RWPE2 (cell line): Measurements from ENCODE around the gene MEF2A.

Source experiments
- ATAC-seq: fragments of 200-7000 bp; cut with Tn5 transposase; 3 replicates; pipeline ENCODE4 v1.9.1; 2021; ENCODE audit warnings: low read depth
- DNase-seq: peaks from one replicate; pipeline ENCODE4 v3.0.0-alpha.2; 2020; ENCODE audit warnings: low spot score
- H3K27ac ChIP-seq: fragments of 450-650 bp; 2 replicates; pipeline ENCODE4 v1.5.1; 2017; ENCODE audit warnings: mild to moderate bottlenecking; ENCODE audit not compliant: poor library complexity, severe bottlenecking
- H3K27me3 ChIP-seq: fragments of 250-450 bp; sonication (Bioruptor Pico); 2 replicates; pipeline ENCODE4 v1.5.1; 2021; ENCODE audit warnings: mild to moderate bottlenecking, moderate library complexity; ENCODE audit not compliant: insufficient read depth, poor library complexity, severe bottlenecking
- H3K36me3 ChIP-seq: fragments of 250-450 bp; sonication (Bioruptor Pico); 2 replicates; pipeline ENCODE4 v1.5.1; 2020; ENCODE audit warnings: low read depth, mild to moderate bottlenecking, moderate library complexity
- H3K4me1 ChIP-seq: fragments of 250-450 bp; sonication (Bioruptor Pico); 2 replicates; pipeline ENCODE4 v1.5.1; 2021; ENCODE audit warnings: mild to moderate bottlenecking, moderate library complexity; ENCODE audit not compliant: insufficient read depth, poor library complexity, severe bottlenecking
- H3K4me3 ChIP-seq: fragments of 250-450 bp; sonication (Bioruptor Pico); 2 replicates; pipeline ENCODE4 v1.5.1; 2021; ENCODE audit warnings: mild to moderate bottlenecking, moderate library complexity; ENCODE audit not compliant: severe bottlenecking
- H3K9me3 ChIP-seq: fragments of 250-450 bp; sonication (Bioruptor Pico); 2 replicates; pipeline ENCODE4 v1.5.1; 2021; ENCODE audit warnings: mild to moderate bottlenecking, moderate library complexity; ENCODE audit not compliant: severe bottlenecking
- CTCF ChIP-seq: fragments of 450-650 bp; IDR thresholded peaks from one replicate; pipeline ENCODE4 v1.5.1; 2017; ENCODE audit warnings: mild to moderate bottlenecking, moderate library complexity; ENCODE audit not compliant: poor library complexity, severe bottlenecking

Gene MEF2A

GRCh38 chr15:99726333-99726732, 160.5 kb downstream of the MEF2A start:
- no peak for TF ChIP-seq CTCF
- Histone ChIP-seq H3K27ac (no peak overlapping the region), H3K4me3 (no peak overlapping the region), H3K9me3 (no peaks in the 10 kb centered on the region), H3K4me1 (peaks cover 11% of the 10 kb centered on the region), H3K36me3 (peaks cover 14% of the 10 kb centered on the region), H3K27me3 (no peaks in the 10 kb centered on the region)
- ATAC-seq (no peak), DNase-seq (no peak)

GRCh38 chr15:99727330-99727729, 161.5 kb downstream of the MEF2A start:
- no peak for ATAC-seq
- Histone ChIP-seq H3K4me1 (peaks cover 3% of the 10 kb centered on the region), H3K4me3 (no peak overlapping the region), H3K27me3 (no peaks in the 10 kb centered on the region), H3K36me3 (peaks cover 14% of the 10 kb centered on the region), H3K9me3 (no peaks in the 10 kb centered on the region), H3K27ac (no peak overlapping the region)
- no peak for DNase-seq
- no peak for TF ChIP-seq CTCF

GRCh38 chr15:99727733-99728132, 161.9 kb downstream of the MEF2A start:
- Histone ChIP-seq H3K9me3 (no peaks in the 10 kb centered on the region), H3K36me3 (peaks cover 14% of the 10 kb centered on the region), H3K4me3 (no peak overlapping the region), H3K27ac (no peak overlapping the region), H3K4me1 (no peaks in the 10 kb centered on the region), H3K27me3 (no peaks in the 10 kb centered on the region)
- no peak for ATAC-seq
- no peak for DNase-seq
- no peak for TF ChIP-seq CTCF

GRCh38 chr15:99728916-99729315, 163.1 kb downstream of the MEF2A start:
- no peak for TF ChIP-seq CTCF
- DNase-seq (no peak), ATAC-seq (no peak)
- no peaks in the 10 kb centered on the region for H3K27me3 ChIP-seq
- peaks cover 14% of the 10 kb centered on the region for H3K36me3 ChIP-seq
- no peak overlapping the region for H3K4me3 ChIP-seq
- H3K4me1 ChIP-seq: no peaks in the 10 kb centered on the region
- no peaks in the 10 kb centered on the region for H3K9me3 ChIP-seq
- H3K27ac ChIP-seq: no peak overlapping the region

- ATAC-seq: no peak
- Histone ChIP-seq H3K27ac (no peak overlapping the region), H3K9me3 (no peaks in the 10 kb centered on the region), H3K27me3 (no peaks in the 10 kb centered on the region), H3K4me3 (no peak overlapping the region), H3K4me1 (no peaks in the 10 kb centered on the region), H3K36me3 (peaks cover 14% of the 10 kb centered on the region)
- no peak for DNase-seq
- no peak for TF ChIP-seq CTCF
Observed at GRCh38 chr15:99729327-99729726, 163.5 kb downstream of the MEF2A start.
